SK-N-SH treated with all-trans-retinoic acid at 6 μM for 48 hours (cell line): Measurements from ENCODE around the gene ELK1.

ENCODE experiments used
- ARNTL ChIP-seq: fragments of 450-650 bp; formaldehyde crosslinking; IDR thresholded peaks from 2 replicates; pipeline ENCODE4 v1.5.0; 2020; ENCODE audit warnings: low read depth, mild to moderate bottlenecking, moderate library complexity, borderline replicate concordance
- CSDC2 ChIP-seq: fragments of 250-450 bp; sonication (Bioruptor Pico); IDR thresholded peaks from 2 replicates; pipeline ENCODE4 v1.5.0; 2020; ENCODE audit warnings: mild to moderate bottlenecking, moderate library complexity
- ISL1 ChIP-seq: fragments of 250-450 bp; sonication (Bioruptor Pico); IDR thresholded peaks from 2 replicates; pipeline ENCODE4 v2.1.2; 2022; ENCODE audit warnings: mild to moderate bottlenecking, moderate library complexity
- OSR1 ChIP-seq: fragments of 250-450 bp; sonication (Bioruptor Pico); IDR thresholded peaks from 2 replicates; pipeline ENCODE4 v1.8.0; 2022; ENCODE audit warnings: moderate library complexity, mild to moderate bottlenecking, inconsistent platforms
- TOX ChIP-seq: fragments of 250-450 bp; sonication (Bioruptor Pico); IDR thresholded peaks from 2 replicates; pipeline ENCODE4 v1.8.0; 2021; ENCODE audit warnings: mild to moderate bottlenecking, moderate library complexity, borderline replicate concordance
- ZFP3 ChIP-seq: fragments of 250-450 bp; sonication (Bioruptor Pico); IDR thresholded peaks from 2 replicates; pipeline ENCODE4 v1.5.0; 2020; ENCODE audit warnings: mild to moderate bottlenecking, moderate library complexity
- ZNF70 ChIP-seq: fragments of 450-650 bp; formaldehyde crosslinking; IDR thresholded peaks from 2 replicates; pipeline ENCODE4 v1.5.0; 2020; ENCODE audit warnings: mild to moderate bottlenecking, moderate library complexity
- ZNF8 ChIP-seq: fragments of 450-650 bp; formaldehyde crosslinking; IDR thresholded peaks from 2 replicates; pipeline ENCODE4 v1.5.0; 2020; ENCODE audit warnings: mild to moderate bottlenecking, moderate library complexity
- TF ChIP-seq, protein P1 (sequence below): fragments of 250-450 bp; sonication (Bioruptor Pico); IDR thresholded peaks from 2 replicates; pipeline ENCODE4 v1.5.1; 2020; ENCODE audit warnings: low read depth, mild to moderate bottlenecking, moderate library complexity

DNA sequence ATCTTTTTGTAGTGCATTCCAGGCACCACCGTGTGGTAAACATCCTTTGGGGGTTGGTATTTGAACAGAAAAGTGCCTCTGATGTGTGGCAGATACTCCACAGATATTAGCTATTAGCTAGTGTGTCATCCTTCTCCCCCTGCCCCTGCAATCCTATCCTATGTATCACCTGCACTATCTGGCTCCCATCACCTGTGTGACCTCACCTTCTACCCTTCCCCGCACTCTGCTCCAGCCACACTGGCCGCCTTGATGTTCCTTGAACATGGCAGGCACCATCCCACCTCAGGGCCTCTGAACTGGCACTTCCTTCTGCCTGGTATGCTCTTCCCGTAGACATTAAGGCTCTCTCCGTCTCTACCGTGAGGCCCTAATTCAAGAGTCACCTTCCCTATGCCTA, 3.7 kb downstream of the ELK1 start:
- TF ChIP-seq, protein P1, sequence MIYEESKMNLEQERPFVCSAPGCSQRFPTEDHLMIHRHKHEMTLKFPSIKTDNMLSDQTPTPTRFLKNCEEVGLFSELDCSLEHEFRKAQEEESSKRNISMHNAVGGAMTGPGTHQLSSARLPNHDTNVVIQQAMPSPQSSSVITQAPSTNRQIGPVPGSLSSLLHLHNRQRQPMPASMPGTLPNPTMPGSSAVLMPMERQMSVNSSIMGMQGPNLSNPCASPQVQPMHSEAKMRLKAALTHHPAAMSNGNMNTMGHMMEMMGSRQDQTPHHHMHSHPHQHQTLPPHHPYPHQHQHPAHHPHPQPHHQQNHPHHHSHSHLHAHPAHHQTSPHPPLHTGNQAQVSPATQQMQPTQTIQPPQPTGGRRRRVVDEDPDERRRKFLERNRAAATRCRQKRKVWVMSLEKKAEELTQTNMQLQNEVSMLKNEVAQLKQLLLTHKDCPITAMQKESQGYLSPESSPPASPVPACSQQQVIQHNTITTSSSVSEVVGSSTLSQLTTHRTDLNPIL (CRISPR knock-in tag): no peak
- TF ChIP-seq ZNF8: no peak
- no peak for TF ChIP-seq TOX
- no peak for TF ChIP-seq OSR1 (CRISPR knock-in tag)
- no peak for TF ChIP-seq CSDC2 (CRISPR knock-in tag)
- no peak for TF ChIP-seq ARNTL (CRISPR knock-in tag)
- TF ChIP-seq ISL1 (CRISPR knock-in tag): no peak
- TF ChIP-seq ZNF70 (CRISPR knock-in tag): no peak
- no peak for TF ChIP-seq ZFP3 (CRISPR knock-in tag)
